Measurements from ENCODE around the gene TWIST2.

DNA sequence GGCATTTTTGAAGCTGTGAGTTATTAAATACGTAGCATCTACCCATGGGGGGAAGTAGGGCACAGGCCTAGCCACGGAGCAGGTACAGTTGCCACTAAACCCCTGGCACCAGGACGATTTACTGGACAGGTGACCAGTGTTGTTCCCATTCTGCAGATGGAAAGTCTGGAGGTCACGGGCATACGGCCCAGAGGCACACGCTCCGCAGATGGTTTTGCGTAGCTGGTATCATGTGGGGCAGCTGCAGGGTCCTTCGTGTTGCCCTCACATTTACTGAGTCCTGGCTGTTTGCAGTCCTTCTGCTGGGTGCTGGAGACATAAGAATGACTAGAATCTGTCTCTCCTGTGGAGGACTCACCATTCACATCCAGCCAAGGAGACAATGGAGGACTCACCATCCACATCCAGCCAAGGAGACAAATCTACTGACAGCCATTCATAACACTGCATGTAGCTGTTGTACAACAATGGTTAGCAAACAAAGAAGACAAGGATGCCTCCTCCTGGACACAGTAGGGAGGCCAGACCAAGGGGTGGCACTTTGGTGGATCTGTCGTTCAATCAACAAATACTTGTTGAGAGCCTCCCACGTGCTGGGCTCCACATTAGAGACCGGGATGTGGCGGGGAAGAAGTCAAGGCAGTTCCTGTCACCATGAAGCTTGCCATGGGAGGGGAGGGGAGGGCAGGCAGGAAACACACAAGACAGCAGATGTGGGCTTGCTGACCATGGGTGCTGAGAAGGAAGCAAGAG, 24.9 kb downstream of the TWIST2 start:
- TF ChIP-seq CREB1 (IDR thresholded peaks at IDR 0.05; ENCODE audit: low read depth) (no peak), EGR1 (IDR thresholded peaks at IDR 0.05) (no peak), FOXM1 (IDR thresholded peaks at IDR 0.05; ENCODE audit: borderline replicate concordance, low read depth) (no peak), TEAD4 (IDR thresholded peaks at IDR 0.05) (no peak), EP300 (IDR thresholded peaks at IDR 0.05; ENCODE audit: borderline replicate concordance) (no peak), ZBTB7A (IDR thresholded peaks at IDR 0.05; ENCODE audit: low read depth) (no peak), TAF1 (IDR thresholded peaks at IDR 0.05; ENCODE audit: low read depth) (no peak), YY1 (IDR thresholded peaks at IDR 0.05; ENCODE audit: low read depth) (no peak), NFIC (IDR thresholded peaks at IDR 0.05) (no peak), TCF12 (IDR thresholded peaks at IDR 0.05; ENCODE audit: low read depth) (no peak)
- TF ChIP-seq, protein P1, sequence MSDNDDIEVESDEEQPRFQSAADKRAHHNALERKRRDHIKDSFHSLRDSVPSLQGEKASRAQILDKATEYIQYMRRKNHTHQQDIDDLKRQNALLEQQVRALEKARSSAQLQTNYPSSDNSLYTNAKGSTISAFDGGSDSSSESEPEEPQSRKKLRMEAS (IDR thresholded peaks at IDR 0.05): no peak
- TF ChIP-seq, protein P2, sequence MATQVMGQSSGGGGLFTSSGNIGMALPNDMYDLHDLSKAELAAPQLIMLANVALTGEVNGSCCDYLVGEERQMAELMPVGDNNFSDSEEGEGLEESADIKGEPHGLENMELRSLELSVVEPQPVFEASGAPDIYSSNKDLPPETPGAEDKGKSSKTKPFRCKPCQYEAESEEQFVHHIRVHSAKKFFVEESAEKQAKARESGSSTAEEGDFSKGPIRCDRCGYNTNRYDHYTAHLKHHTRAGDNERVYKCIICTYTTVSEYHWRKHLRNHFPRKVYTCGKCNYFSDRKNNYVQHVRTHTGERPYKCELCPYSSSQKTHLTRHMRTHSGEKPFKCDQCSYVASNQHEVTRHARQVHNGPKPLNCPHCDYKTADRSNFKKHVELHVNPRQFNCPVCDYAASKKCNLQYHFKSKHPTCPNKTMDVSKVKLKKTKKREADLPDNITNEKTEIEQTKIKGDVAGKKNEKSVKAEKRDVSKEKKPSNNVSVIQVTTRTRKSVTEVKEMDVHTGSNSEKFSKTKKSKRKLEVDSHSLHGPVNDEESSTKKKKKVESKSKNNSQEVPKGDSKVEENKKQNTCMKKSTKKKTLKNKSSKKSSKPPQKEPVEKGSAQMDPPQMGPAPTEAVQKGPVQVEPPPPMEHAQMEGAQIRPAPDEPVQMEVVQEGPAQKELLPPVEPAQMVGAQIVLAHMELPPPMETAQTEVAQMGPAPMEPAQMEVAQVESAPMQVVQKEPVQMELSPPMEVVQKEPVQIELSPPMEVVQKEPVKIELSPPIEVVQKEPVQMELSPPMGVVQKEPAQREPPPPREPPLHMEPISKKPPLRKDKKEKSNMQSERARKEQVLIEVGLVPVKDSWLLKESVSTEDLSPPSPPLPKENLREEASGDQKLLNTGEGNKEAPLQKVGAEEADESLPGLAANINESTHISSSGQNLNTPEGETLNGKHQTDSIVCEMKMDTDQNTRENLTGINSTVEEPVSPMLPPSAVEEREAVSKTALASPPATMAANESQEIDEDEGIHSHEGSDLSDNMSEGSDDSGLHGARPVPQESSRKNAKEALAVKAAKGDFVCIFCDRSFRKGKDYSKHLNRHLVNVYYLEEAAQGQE (IDR thresholded peaks at IDR 0.05; ENCODE audit: low read depth): no peak
- TF ChIP-seq, protein P3, sequence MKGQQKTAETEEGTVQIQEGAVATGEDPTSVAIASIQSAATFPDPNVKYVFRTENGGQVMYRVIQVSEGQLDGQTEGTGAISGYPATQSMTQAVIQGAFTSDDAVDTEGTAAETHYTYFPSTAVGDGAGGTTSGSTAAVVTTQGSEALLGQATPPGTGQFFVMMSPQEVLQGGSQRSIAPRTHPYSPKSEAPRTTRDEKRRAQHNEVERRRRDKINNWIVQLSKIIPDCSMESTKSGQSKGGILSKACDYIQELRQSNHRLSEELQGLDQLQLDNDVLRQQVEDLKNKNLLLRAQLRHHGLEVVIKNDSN (IDR thresholded peaks at IDR 0.05): no peak
